HepG2 (cell line): ENCODE results near the gene NDUFAF3.

Source experiments
- BHLHE40 ChIP-seq: IDR thresholded peaks from 2 replicates; pipeline ENCODE4 v1.6.1; 2011; ENCODE audit warnings: low read length, improper control_type of control experiment
- MEIS2 ChIP-seq: sonication (generic); formaldehyde crosslinking; IDR thresholded peaks from 2 replicates; pipeline ENCODE4 v1.9.0; 2021; ENCODE audit warnings: mild to moderate bottlenecking, missing genetic modification reagents
- PCBP2 ChIP-seq: fragments of 200-400 bp; formaldehyde crosslinking; optimal IDR thresholded peaks from 2 replicates; pipeline ENCODE3; 2018; ENCODE audit warnings: low read length, low read depth; ENCODE audit not compliant: poor library complexity, severe bottlenecking
- POLR2A ChIP-seq, 2 experiments: IDR thresholded peaks; 2 replicates each; pipeline ENCODE4 v1.6.1; 2011; ENCODE audit warnings: low read depth in 2 of 2, low read length in 2 of 2, mild to moderate bottlenecking in 1 of 2, moderate library complexity in 1 of 2; ENCODE audit not compliant: insufficient read depth in 1 of 2
- POLR2AphosphoS2 ChIP-seq: IDR thresholded peaks from 2 replicates; pipeline ENCODE4 v1.6.1; 2011; ENCODE audit warnings: low read depth, low read length, improper control_type of control experiment
- RBM22 ChIP-seq: fragments of 200-400 bp; formaldehyde crosslinking; optimal IDR thresholded peaks from 2 replicates; pipeline ENCODE3; 2017; ENCODE audit warnings: mild to moderate bottlenecking, low read length, moderate library complexity
- SYNCRIP ChIP-seq: fragments of 200-400 bp; formaldehyde crosslinking; IDR thresholded peaks from 2 replicates; pipeline ENCODE4 v1.6.1; 2018; ENCODE audit warnings: mild to moderate bottlenecking, low read depth, low read length; ENCODE audit not compliant: insufficient read depth
- TAF1 ChIP-seq: sonication (generic); formaldehyde crosslinking; IDR thresholded peaks from 2 replicates; pipeline ENCODE4 v1.4.0; 2020; ENCODE audit warnings: missing genetic modification reagents
- TBP ChIP-seq: sonication (generic); formaldehyde crosslinking; IDR thresholded peaks from 2 replicates; pipeline ENCODE4 v1.5.0; 2020; ENCODE audit warnings: missing genetic modification reagents
- ZBTB7A ChIP-seq: sonication (generic); formaldehyde crosslinking; IDR thresholded peaks from 2 replicates; pipeline ENCODE4 v1.8.0; 2022; ENCODE audit warnings: mild to moderate bottlenecking, missing genetic modification reagents
- ZNF563 ChIP-seq: sonication (generic); formaldehyde crosslinking; IDR thresholded peaks from 2 replicates; pipeline ENCODE4 v1.8.0; 2022; ENCODE audit warnings: mild to moderate bottlenecking, moderate library complexity, missing genetic modification reagents
- TF ChIP-seq, protein P1 (sequence below): IDR thresholded peaks from 2 replicates; pipeline ENCODE4 v1.6.1; 2012; ENCODE audit warnings: inconsistent platforms
- TF ChIP-seq, protein P2 (sequence below): sonication (generic); formaldehyde crosslinking; IDR thresholded peaks from 2 replicates; pipeline ENCODE4 v1.5.0; 2020; ENCODE audit warnings: mild to moderate bottlenecking, missing genetic modification reagents, moderate library complexity

DNA sequence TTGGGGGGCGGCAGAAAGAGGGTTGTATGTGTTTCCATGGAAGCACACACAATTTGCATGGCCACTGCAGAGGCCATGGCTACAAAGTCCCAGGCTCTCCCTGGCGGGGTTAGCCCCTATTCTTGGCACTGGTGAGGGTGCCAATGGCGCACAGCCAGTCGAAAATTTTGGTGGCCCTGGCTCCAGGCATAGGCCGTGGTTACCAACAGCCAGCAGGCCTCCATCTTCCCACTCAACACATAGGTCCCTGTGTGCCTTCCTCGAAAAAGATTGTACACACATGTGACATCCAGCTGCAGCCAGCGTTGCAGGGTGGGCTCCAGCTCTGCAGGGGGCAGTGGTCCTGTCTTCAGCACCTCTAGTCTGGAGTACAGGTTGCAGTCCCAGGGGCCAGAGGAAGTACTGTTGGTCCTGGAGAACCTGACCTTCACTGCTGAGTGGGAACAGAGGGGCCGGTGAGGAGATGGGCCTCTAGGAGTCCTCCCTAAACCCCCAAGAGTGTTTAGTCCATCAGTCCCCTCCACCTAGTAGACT lies 24.8 kb upstream of the NDUFAF3 start:
- TF ChIP-seq BHLHE40, result no peak
- TF ChIP-seq POLR2AphosphoS2, result no peak
- TF ChIP-seq SYNCRIP, result no peak
- TF ChIP-seq, protein P1, sequence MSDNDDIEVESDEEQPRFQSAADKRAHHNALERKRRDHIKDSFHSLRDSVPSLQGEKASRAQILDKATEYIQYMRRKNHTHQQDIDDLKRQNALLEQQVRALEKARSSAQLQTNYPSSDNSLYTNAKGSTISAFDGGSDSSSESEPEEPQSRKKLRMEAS, result no peak
- no peak for TF ChIP-seq POLR2A (IDR thresholded peaks at IDR 0.05; ENCODE audit: insufficient read depth in 1 of 2, low read depth in 2 of 2, low read length in 2 of 2)
- no peak for TF ChIP-seq ZNF563
- no peak for TF ChIP-seq ZBTB7A (CRISPR knock-in tag)
- no peak for TF ChIP-seq RBM22
- TF ChIP-seq, protein P2, sequence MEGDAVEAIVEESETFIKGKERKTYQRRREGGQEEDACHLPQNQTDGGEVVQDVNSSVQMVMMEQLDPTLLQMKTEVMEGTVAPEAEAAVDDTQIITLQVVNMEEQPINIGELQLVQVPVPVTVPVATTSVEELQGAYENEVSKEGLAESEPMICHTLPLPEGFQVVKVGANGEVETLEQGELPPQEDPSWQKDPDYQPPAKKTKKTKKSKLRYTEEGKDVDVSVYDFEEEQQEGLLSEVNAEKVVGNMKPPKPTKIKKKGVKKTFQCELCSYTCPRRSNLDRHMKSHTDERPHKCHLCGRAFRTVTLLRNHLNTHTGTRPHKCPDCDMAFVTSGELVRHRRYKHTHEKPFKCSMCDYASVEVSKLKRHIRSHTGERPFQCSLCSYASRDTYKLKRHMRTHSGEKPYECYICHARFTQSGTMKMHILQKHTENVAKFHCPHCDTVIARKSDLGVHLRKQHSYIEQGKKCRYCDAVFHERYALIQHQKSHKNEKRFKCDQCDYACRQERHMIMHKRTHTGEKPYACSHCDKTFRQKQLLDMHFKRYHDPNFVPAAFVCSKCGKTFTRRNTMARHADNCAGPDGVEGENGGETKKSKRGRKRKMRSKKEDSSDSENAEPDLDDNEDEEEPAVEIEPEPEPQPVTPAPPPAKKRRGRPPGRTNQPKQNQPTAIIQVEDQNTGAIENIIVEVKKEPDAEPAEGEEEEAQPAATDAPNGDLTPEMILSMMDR (CRISPR knock-in tag), result peak; percentile 60
- no peak for TF ChIP-seq PCBP2
- no peak for TF ChIP-seq TAF1
- no peak for TF ChIP-seq TBP (CRISPR knock-in tag)
- TF ChIP-seq MEIS2 (CRISPR knock-in tag), result no peak
